GM19324 (cell line): ENCODE measurements around the gene TMEM131.
A peak's percentile ranks its signal among the peaks of the same experiment; 100 is the strongest.
"Not testable (repeated sequence)": the region's sequence is repeated elsewhere in the genome, so short reads cannot be mapped to it uniquely, and the experiment has no call there.

Experiments
- ATAC-seq: cut with Tn5 transposase; IDR thresholded peaks from one replicate; pipeline ENCODE4 v1.9.1; 2021; ENCODE audit warnings: mild to moderate bottlenecking, moderate library complexity; ENCODE audit not compliant: unreplicated experiment, low FRiP score

TMEM131 gene

DNA sequence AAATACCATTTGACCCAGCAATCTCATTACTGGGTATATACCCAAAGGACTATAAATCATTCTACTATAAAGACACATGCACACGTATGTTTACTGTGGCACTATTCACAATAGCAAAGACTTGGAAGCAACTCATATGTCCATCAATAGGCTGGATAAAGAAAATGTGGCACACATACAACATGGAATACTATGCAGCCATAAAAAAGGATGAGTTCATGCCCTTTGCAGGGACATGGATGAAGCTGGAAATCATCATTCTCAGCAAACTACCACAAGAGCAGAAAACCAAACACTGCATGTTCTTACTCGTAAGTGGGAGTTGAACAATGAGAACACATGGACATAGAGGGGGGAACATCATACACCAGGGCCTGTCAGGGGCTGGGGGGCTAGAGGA lies 117.4 kb downstream of the TMEM131 start:
- ATAC-seq = not testable (repeated sequence)

DNA sequence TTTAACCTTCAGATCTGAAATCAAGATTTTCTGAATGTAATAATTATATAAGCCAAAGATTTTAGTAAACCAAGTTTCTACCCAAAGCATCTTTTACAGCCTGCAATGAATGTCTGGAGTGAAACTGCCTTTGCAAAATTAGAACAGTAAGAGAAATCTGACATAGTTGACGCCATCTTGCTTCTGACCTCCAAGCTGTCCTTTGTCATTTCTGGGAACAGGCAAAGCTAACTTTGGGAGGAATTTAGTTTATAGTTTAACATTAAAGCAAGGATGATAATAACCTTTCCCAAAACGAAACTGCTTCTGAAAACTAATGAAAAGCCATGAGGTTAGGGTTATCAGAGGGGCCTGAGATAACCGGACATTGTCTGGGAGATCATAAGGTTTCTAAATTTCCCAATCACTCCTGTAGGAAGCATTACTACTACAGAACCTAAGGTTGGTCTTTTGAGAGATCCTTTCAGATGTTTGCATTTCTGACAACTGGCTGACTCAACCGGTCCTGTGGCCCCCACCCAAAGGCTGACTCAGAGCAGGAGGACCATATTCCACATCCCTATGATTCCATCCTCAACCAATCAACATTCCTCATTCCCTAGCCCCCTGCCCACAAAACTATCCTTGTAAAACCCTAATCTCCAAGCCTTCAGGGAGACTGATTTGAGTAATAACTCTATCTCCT lies 124.5 kb downstream of the TMEM131 start:
- no peak for ATAC-seq

DNA sequence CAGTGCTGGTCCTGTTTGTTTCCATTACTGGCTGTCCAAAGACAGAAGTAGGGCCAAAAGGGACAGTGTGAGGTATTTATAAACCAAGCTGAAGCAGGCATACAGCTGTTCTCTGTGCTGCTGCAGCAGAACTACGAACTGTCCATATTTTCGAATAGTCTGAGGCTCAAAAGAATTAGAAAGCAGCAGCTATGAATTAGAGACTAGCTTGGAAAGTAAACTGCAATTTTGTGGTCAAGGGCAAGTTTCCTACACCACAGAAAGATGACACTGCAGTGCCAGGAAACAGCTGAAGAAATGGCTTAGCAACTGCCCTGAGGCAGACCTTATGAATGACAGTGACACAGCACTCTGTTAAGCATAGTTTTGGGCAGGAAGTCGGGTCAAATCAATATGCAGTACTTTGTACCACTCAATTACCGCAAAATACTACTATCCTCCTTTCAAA lies 125.3 kb downstream of the TMEM131 start:
- ATAC-seq = peak; percentile 97

DNA sequence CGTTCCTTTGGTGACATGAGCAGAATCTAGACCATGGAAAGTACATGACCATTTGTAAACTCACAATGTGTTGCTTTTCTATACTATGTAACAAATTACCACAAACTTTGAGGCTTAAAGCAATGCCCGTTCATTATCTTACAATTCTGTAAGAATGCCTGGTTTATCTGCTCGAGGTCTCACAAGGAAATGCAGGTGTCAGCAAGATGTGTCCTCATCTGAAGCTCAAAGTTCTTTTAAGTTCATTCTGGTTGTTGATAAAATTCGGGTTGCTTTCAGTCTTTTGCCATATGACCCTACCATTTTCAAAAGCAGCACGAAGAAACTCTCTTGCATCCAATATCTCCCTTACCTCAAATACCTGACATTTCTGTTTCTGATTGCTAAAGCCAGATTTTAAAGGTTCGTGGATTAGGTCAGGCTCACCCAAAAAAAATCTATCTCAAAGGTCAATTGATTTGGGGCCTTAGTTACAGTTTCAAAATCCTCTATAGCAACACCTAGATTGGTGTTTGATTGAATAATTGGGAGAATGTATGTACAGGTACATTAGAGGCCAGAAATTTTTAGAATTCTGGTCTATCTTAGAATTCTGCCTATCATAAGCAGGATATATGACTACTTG lies 125.9 kb downstream of the TMEM131 start:
- no peak for ATAC-seq

DNA sequence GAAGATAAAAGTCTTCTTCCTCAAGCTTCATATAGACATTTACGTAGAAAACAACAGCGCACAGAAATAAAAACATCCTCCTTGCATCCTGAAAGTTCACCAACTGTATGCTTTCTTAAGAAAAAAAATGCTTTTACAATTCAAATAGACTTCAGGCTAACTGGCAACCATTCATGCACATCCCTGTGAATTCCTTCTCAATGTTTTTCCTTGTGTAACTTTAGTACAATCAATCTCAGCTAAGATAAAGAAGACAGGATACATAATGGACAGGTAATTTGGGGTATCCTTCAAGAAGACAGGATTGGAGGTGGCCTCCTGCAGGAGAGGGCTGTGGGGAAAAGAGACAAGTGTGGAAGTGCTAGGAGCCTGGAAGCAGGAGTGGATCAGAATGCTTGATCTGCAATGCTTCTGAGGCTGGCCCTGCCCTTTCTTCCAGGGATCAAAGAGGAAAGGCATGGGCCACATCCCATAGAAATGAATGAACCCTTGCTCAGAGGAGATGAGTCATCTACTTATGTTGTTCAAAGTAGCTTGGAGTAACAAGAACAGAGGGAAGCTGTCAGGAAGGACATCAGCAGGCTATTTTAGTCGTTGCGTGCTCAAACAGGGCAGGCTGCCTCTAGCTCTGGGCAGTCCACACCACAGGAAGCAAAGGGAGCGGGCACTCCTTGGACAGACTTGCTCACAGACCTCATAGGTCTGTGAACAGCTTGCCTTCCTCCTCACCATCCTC lies 126.6 kb downstream of the TMEM131 start:
- ATAC-seq = no peak

GRCh38 chr2:97863829-97864228 lies 131.9 kb downstream of the TMEM131 start:
- no peak for ATAC-seq

DNA sequence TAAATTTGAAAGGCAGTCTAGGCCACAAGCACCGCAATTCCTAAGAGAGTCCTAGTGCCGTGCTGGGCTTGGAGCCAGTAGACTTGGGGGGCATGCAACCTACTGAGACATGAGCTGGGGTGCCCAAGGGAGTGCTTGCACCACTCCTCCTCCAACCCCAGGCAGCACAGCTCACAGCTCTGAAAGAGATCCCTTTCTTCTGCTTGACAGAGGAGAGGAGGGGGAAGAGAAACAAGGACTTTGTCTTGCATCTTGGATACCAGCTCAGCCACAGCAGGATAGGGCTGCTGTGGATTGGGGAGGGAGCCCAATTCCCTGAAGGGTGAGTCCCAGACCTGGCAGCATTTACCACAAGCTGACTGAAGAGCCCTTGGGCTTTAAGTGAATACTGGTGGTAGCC lies 134.6 kb downstream of the TMEM131 start:
- ATAC-seq = no peak

DNA sequence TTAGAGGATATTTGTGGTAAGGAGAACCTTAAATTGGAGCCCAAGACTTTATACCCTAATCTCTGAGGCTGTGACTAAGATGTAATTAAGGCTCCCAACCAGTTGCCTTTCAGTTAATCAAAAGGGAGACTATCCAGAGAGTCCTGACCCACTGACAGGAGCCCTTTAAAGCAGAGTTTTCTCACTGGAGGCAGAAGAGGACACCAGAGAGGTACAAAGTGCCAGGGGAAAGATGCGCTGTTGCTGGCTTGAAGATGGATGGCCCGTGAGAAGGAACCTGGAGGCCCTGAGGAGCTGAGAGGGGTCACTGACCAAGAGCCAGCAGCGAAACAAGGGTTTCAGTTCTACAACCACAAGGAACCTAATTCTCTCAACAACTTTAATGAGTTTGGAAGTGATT lies 137.3 kb downstream of the TMEM131 start:
- no peak for ATAC-seq

DNA sequence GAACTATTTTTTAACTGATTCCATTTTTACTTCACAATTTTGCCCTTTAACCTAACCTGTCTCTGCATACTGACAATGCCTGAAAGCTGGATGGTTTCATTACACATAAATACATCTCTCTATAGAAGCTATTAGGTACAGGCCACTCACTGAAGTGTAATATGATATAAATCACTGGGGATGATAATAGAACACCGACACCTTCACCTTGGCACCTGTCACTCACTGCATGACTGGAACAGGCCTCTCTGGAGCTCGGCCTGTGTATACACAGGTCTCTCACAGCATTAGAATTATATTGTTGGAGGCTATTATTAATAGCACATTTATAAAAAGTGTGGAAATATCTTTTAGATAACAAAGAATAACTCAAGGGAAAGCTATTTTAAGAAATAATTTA lies 138.2 kb downstream of the TMEM131 start:
- no peak for ATAC-seq

GRCh38 chr2:97853057-97853456 lies 142.7 kb downstream of the TMEM131 start:
- not testable (repeated sequence) for ATAC-seq

GRCh38 chr2:97851172-97851571 lies 144.6 kb downstream of the TMEM131 start:
- no peak for ATAC-seq

DNA sequence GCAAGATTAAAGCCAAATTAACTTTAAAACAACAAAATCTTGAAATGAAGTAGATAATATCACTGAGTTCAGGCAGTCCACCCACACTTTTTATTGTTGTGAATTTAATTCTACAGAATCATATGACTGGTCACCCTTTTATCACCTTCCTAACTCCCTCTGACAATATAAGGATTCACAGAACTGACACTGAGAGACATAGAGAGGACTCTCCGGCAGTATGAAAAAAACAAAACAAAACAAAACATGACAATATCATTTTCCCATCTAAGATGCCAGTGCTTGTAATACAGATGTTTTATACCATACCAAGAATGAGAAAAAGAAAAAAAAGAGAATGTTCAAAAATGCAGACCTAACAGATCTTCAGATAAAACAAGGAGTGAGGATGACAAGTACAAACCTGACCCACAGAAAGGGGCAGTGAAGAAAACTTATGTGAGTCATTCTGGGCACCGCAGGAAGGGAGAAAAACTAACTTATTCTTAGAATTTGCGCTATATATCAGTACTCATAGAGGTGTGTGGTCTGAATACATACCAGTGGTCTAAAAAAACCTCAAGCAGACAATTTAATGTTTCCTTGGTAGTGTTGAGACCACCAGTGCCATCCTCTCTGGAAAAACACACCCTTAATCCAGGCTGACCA lies 145.7 kb downstream of the TMEM131 start:
- no peak for ATAC-seq

- no peak for ATAC-seq
Observed at GRCh38 chr2:97848306-97848705, 147.4 kb downstream of the TMEM131 start.

- not testable (repeated sequence) for ATAC-seq
Observed at GRCh38 chr2:97846716-97847115, 149.0 kb downstream of the TMEM131 start.

- no peak for ATAC-seq
Observed at GRCh38 chr2:97845818-97846217, 149.9 kb downstream of the TMEM131 start.

- ATAC-seq = no peak
Observed at GRCh38 chr2:97845133-97845532, 150.6 kb downstream of the TMEM131 start.

DNA sequence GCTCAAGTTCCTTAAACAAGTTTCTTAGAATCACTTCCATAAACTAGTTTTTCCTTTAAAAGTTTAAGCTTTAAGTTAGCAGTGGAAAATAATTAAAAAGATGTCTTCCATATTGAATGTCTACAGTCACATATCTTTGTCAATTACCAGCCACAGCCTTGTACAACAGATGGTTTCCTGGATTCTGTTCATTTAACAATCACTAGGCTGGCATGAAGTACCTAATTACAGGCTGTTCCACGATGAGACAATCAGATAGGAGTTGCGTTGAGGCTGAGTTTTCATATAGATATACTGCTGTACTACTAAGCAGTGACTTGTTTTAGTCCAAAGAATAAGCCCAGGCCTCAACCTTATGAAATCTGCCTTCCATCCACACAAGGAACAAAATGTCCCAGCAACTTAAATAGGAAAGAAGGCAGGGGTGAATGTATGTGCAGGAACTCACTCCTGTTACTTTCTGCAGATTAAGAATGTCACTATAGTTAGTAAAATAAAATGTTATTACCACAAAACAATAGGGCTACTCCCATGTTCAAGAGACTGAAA lies 151.4 kb downstream of the TMEM131 start:
- no peak for ATAC-seq

- ATAC-seq = no peak
Observed at GRCh38 chr2:97840198-97840597, 155.6 kb downstream of the TMEM131 start.

DNA sequence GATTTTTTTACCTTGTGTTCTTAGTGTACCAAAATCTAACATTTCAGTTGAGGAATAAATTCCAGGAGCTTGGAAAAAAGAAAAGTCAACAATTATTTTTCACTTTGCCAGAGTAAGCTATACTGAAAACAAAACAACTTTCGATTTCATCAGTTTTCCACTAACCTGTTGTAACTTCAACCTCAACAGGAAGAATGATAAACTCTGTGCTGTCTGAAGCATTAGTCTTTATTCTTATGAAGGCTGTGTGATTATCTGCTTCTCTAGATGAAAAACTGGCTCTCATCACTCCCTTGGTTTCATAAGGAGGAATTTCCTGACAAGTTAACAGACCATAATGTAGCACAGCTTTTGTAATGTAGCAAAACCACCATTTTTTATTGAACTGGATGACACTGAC lies 161.1 kb downstream of the TMEM131 start:
- ATAC-seq = no peak

- ATAC-seq = no peak
Observed at GRCh38 chr2:97831121-97831520, 164.6 kb downstream of the TMEM131 start.

DNA sequence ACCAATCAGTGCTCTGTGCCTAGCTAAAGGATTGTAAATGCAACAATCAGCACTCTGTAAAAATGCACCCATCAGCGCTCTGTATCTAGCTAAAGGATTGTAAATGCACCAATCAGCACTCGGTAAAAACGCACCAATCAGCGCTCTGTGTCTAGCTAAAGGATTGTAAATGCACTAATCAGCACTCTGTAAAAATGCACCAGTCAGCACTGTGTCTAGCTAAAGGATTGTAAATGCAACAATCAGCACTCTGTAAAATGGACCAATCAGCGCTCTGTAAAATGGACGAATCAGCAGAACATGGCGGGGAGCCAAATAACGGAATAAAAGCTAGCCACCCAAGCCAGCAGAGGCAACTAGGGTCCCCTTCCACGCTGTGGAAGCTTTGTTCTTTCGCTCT lies 166.5 kb downstream of the TMEM131 start:
- not testable (repeated sequence) for ATAC-seq
